ENCODE results near the gene REXO1.
"Not testable (repeated sequence)": the region's sequence is repeated elsewhere in the genome, so short reads cannot be mapped to it uniquely, and the experiment has no call there.

REXO1 gene

GRCh38 chr19:1799695-1800342, 48.5 kb downstream of the REXO1 start:
- no peak for DNase-seq (ENCODE audit: extremely low read depth, low read depth)
- no peak overlapping the region for H3K4me3 ChIP-seq (replicated peaks; ENCODE audit: low read depth, low read length)
- no peak for TF ChIP-seq CTCF (IDR thresholded peaks at IDR 0.05; ENCODE audit: low read depth, low read length, missing control alignments)

- not testable (repeated sequence) for H3K4me3 ChIP-seq (replicated peaks; ENCODE audit: low read depth, low read length); DNase-seq (ENCODE audit: extremely low read depth, low read depth)
Measured at GRCh38 chr19:1797313-1797712, 51.0 kb downstream of the REXO1 start.

GRCh38 chr19:1796395-1797142, 51.7 kb downstream of the REXO1 start:
- no peak for DNase-seq (ENCODE audit: extremely low read depth, low read depth)
- H3K4me3 ChIP-seq (replicated peaks; ENCODE audit: low read depth, low read length) = no peak overlapping the region
- no peak for TF ChIP-seq CTCF (IDR thresholded peaks at IDR 0.05; ENCODE audit: low read depth, low read length, missing control alignments)

GRCh38 chr19:1794424-1795172, 53.7 kb downstream of the REXO1 start:
- DNase-seq (ENCODE audit: extremely low read depth, low read depth) = no peak
- TF ChIP-seq CTCF (IDR thresholded peaks at IDR 0.05; ENCODE audit: low read depth, low read length, missing control alignments) = no peak
- H3K4me3 ChIP-seq (replicated peaks; ENCODE audit: low read depth, low read length) = no peak overlapping the region

- no peak overlapping the region for H3K4me3 ChIP-seq (replicated peaks; ENCODE audit: low read depth, low read length)
Measured at GRCh38 chr19:1791879-1792278, 56.4 kb downstream of the REXO1 start.

GRCh38 chr19:1790054-1790792, 58.1 kb downstream of the REXO1 start:
- no peak for TF ChIP-seq CTCF (IDR thresholded peaks at IDR 0.05; ENCODE audit: low read depth, low read length, missing control alignments)
- no peak for DNase-seq (ENCODE audit: extremely low read depth, low read depth)
- no peak overlapping the region for H3K4me3 ChIP-seq (replicated peaks; ENCODE audit: low read depth, low read length)

More at GRCh38 chr19:1791879-1792278, 56.4 kb downstream of the REXO1 start:
- no peak for TF ChIP-seq CTCF (IDR thresholded peaks at IDR 0.05; ENCODE audit: low read depth, low read length, missing control alignments)
- DNase-seq (ENCODE audit: extremely low read depth, low read depth) = no peak

Data from HFF-Myc (cell line).